ENCODE measurements around the gene USP33. TPM values are rescaled to one million over a fixed set of nuclear protein-coding genes. Genes with fewer than 3 reads are reported as not detected.

Gene USP33
- polyA plus RNA-seq, 2 of the 4 experiments (the other 2 are of a cell fraction) = 22.9 to 49.5 TPM

- peaks cover 8% of the 10 kb centered on the region; the same call in 1 of the 3 replicates for H3K4me1 ChIP-seq
- ATAC-seq = no peak
- CTCF ChIA-PET = interaction anchor here (0.7 to 1.5 kb wide), 2 partner anchors 16 to 28 kb away, joined by 3 read pairs; no protein-coding TSS in a partner anchor
- no peak for DNase-seq (ENCODE audit: low read depth in 1 of 2, low spot score in 1 of 2)
- WGBS (ENCODE audit: missing lambda C conversion rate) = 71% methylated on average over 7 of the region's 7 CpGs
- TF ChIP-seq SREBF2 (IDR thresholded peaks at IDR 0.05) (no peak), NPAS2 (CRISPR knock-in tag; IDR thresholded peaks at IDR 0.05; ENCODE audit: borderline replicate concordance) (no peak), RCOR1 (IDR thresholded peaks at IDR 0.05; ENCODE audit: low read depth, low read length) (no peak), REST (IDR thresholded peaks at IDR 0.05) (no peak), ELK1 (IDR thresholded peaks at IDR 0.05; ENCODE audit: low read depth, low read length) (no peak), MAX (IDR thresholded peaks at IDR 0.05) (no peak), ZNF302 (CRISPR knock-in tag; IDR thresholded peaks at IDR 0.05) (no peak), ZC3H11A (IDR thresholded peaks at IDR 0.05) (no peak), FOXS1 (CRISPR knock-in tag; IDR thresholded peaks at IDR 0.05) (no peak), HEYL (CRISPR knock-in tag; IDR thresholded peaks at IDR 0.05) (no peak), HOXB5 (CRISPR knock-in tag; IDR thresholded peaks at IDR 0.05) (no peak), GATA3 (IDR thresholded peaks at IDR 0.05; ENCODE audit: borderline replicate concordance) (no peak)
- no peak overlapping the region for H3K27ac ChIP-seq
- POLR2A ChIA-PET = no interaction called here
- H3K4me3 ChIP-seq = no peak overlapping the region
- H3K9me3 ChIP-seq = no peaks in the 10 kb centered on the region
- no peak for FAIRE-seq
- no peak overlapping the region for H3K4me2 ChIP-seq
These were observed 16.5 kb upstream of the USP33 start for GRCh38 chr1:77776007-77776700.

GRCh38 chr1:77768006-77768405, 8.4 kb upstream of the USP33 start:
- Histone ChIP-seq H3K27ac (no peak overlapping the region), H3K4me1 (no peaks in the 10 kb centered on the region), H3K9me3 (no peaks in the 10 kb centered on the region), H3K4me2 (no peak overlapping the region), H3K4me3 (no peak overlapping the region)
- ATAC-seq (no peak), DNase-seq (ENCODE audit: low read depth in 1 of 2, low spot score in 1 of 2) (no peak), FAIRE-seq (no peak)
- ChIA-PET CTCF (interaction anchor here (0.5 to 1.6 kb wide), 3 partner anchors 9 to 156 kb away, joined by 3 to 4 read pairs (median 3); no protein-coding TSS in a partner anchor), POLR2A (no interaction called here)
- WGBS (ENCODE audit: missing lambda C conversion rate) = 77% methylated on average over 4 of the region's 4 CpGs
- no peak for TF ChIP-seq ATOH8 (CRISPR knock-in tag; IDR thresholded peaks at IDR 0.05; ENCODE audit: low read depth)
- no peak for TF ChIP-seq ZSCAN20 (CRISPR knock-in tag; IDR thresholded peaks at IDR 0.05)
- TF ChIP-seq ZFP36 (IDR thresholded peaks at IDR 0.05; ENCODE audit: borderline replicate concordance, partially characterized antibody) = no peak
- TF ChIP-seq FOXS1 (CRISPR knock-in tag; IDR thresholded peaks at IDR 0.05) = no peak
- TF ChIP-seq PHF8 (IDR thresholded peaks at IDR 0.05; ENCODE audit: borderline replicate concordance, low read depth) = no peak
- TF ChIP-seq JUNB (IDR thresholded peaks at IDR 0.05) = no peak
- TF ChIP-seq TFCP2L1 (CRISPR knock-in tag; IDR thresholded peaks at IDR 0.05) = no peak
- TF ChIP-seq E2F6 (IDR thresholded peaks at IDR 0.05; ENCODE audit: borderline replicate concordance, low read depth) = no peak
- TF ChIP-seq ZC3H11A (IDR thresholded peaks at IDR 0.05) = no peak
- no peak for TF ChIP-seq RNF2 (IDR thresholded peaks at IDR 0.05; ENCODE audit: borderline replicate concordance, low read depth)
- TF ChIP-seq RAD21 (conservative IDR thresholded peaks at IDR 0.05 in 1 of 2, IDR thresholded peaks at IDR 0.05 in 1 of 2) = no peak
- no peak for TF ChIP-seq HMGXB4 (CRISPR knock-in tag; IDR thresholded peaks at IDR 0.05; ENCODE audit: borderline replicate concordance)
- no peak for TF ChIP-seq REST (IDR thresholded peaks at IDR 0.05)
- no peak for TF ChIP-seq TP53 (CRISPR knock-in tag; IDR thresholded peaks at IDR 0.05)
